Kasumi-1 (cell line): ENCODE data around the gene PLA2G2C.
A peak's percentile ranks its signal among the peaks of the same experiment; 100 is the strongest.

Source experiments
- DNase-seq, 2 experiments: peaks; one replicate each; lab custom pipeline; 2025; lab: John Stamatoyannopoulos, UW

Gene PLA2G2C

DNA sequence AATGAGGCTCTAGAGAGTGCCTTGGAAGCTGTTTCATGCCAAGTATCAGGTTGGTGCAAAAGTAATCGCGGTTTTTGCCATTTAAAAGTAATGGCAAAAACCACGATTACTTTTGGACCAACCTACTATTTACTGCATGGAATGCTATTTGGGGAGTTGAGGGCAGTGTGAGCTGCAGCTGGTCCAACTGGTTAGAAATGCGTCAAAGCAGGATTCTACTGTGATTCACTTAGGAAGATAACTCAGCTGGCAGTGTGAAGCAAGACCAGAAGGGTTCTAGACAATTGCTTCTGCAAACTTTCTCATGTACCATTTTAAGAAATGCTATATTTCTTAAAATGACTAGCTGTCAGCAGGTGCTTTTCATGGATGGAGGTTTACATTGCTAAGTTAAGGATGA lies 21.2 kb upstream of the PLA2G2C start:
- DNase-seq: no peak

DNA sequence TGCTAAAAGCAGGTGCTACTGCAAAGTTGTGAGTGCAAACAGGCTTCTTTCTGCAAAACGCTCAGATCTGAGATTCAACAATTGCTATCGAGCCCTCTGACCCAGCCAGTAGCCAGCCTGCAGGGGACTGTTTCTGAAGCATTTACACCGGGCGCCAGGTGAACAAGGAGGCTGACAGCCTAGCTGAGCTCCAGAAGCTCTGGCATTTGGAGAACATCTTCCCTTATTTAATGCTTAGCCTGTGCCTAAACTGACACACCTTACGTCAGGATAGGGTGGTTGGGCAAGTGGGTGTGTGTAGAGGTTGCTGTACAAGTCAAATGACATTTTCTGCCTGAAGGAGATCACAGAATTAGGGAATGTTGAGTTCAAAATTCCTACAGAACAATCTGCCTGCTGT lies 15.8 kb upstream of the PLA2G2C start:
- DNase-seq: no peak

DNA sequence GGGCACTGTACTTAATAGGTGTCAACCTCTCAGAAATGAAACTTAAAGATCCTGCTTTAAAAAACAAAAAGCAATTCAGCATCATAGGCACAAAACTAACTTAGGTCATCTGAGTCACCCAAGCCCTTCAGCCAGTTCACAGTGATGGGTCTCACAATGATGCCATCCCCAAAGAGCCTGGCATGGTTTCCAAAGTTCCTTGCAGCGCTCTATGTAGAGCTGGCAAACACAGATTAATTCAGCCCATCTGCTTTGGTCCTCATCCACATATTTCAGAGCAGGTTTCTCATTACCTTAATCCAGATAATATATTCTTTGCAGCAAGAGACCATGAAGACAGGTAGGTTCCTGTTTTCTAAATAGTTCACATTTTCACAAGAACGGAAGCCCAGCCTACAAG lies 14.6 kb upstream of the PLA2G2C start:
- DNase-seq: no peak

DNA sequence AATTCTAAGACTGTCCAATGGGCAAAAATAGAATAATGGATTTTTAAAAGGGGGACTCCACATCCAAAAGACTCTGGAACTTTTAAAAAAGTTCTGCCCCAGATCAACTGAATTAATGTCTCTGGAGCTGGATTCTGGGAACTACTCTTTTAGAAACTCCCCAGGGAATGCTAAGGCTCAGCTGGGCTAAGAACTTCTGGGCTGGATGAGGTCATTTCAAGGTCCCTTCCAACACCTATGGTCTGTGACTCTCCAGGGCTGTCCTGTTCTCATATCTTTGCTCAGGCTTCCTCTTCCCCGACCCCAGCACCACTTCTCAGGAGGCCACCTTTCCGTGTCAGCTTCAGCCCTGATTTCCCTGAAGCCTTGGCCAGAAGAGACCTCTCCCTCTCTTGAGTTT lies 13.5 kb upstream of the PLA2G2C start:
- DNase-seq: no peak

DNA sequence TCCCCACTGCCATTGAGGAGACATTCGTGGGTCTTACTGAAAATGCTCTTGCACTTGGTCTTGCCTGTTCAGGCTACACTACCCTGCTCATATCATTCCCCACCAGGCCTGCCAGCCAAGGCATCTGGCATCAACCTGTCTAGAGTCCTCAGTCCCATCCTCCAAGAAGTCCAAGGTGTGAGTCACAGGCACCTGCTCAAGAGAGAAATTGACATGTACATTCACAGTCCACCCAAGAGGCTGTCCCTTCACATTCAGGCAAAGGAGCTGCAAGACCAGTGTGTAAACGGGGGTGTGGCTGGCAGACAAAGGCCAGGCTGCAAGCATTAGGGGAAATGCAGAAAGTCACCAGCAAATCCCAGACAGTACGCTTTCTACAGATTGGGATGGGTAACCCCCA lies 13.1 kb upstream of the PLA2G2C start:
- DNase-seq: no peak

DNA sequence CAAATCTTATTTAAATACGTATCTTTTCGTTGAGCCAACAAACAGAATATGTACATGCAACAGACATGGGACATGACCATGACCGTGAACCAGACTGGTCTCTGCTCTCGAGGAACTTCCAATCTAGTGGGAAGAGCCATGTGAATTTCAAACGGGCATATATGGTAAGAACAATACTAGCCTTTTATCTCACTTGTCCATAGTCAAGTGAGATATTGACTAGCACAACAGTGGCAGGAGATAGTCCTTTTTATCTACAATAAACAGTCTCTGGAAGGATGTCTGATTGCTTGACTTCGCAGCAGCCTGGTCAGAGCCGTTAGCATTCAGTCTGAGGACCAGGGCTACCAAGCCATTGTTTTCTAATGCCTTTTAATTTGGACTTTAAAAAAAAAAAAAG lies 12.6 kb upstream of the PLA2G2C start:
- no peak for DNase-seq

DNA sequence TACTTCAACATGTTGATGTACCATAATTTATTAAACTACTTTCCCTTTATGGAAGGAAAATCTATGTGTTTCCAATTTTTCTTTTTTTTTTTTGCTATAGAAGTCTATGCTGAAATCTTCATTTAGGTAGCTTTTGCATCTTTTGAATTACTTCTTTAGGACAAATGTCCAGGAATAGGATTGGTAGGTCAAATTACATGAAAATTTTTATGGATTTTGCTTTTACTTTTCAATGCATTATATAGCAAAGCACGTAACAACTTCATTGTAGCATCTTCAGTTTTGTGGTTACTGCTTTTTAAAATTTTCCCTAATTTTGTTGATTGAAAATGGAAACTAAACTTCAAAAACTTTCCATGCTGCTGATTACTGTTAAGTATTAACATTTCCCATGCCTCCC lies 12.0 kb upstream of the PLA2G2C start:
- no peak for DNase-seq

DNA sequence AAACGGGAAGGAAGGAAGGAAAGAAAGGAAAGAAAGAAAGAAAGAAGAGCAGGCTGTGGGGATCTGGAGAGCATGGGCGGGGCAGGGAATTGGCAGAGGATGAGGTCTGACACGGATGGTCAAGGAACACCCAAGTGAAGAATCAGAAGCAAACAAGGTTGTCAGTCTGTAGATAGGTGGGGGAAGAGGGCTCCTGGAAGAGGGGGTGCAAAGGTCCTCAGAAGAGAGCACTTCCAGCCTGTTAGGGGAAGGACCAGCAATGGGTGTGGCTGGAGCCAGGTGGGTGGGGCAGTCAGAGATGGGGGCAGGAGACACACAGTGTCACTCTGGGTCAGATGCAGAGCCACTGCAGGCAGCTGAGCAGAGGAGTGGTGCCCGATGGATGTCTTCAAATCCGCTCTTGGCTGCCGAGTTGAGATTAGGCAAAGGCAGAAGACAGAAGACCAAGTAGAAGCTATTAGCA lies 11.0 kb upstream of the PLA2G2C start:
- no peak for DNase-seq

DNA sequence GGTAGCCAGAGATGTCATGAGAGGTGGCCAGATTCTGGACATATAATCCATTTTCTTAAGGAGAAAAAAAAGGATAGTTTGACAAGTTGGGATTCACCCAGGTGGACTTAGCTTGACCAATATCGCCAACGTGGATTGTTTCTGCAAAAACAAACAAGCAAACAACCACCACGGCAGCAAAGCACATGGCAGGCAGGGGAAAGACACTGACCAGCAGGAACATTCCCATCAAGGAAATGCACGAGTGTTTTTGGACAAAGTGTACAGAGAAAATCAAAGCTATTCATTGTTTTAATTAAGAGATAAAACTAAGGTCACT lies 9.1 kb upstream of the PLA2G2C start:
- DNase-seq: no peak

DNA sequence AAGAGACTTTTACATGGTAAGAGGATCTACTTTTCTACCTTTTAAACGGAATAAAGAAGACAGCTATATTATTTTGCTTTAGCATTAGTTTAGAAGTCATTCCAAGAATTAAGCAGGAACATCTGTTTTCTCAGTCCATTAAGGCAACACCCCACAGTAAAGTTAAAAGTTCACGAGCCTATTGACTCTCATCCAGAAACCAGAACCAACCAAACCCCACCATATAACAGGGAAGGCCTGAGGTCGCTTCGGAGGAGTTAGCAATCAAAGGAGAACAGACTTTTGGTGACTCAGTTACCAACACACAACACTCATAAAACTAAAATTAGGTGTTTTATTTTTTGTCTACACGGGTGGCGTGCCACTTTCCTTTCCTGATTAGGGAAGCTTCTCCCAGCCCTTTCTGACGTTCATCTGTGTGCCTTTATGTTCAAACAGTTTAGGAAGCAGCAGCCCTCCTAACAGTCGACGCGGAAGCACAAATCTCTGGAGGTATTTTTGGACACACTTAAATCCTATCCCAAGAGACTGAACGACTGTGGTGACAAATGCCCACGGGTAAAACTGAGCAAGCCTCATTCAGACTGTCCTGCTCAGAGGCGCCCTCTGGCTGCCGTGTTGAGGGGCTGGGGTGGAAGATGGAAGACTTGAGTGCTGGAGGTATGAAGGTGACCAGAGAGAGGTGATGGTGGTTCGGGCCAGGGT lies 8.6 kb upstream of the PLA2G2C start:
- peak; percentile 72 to 73 for DNase-seq

DNA sequence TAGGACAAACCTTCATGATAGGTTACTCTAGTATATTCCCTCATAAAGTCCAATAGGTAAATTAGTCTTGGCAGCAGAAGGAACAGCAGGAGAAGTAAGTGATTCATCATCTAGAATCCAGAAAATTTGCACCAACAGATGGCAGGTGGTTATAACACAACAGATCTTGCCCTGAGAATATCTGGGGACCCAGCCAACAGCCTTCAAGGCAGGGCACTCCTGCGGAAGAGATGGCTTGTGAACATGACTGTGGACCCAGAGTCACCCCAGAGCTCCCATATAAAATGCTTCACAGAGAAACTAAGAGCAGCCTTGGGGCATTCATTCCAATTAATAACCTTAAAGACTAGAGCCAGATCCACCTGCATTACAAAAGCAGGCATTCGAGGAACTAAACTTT lies 7.9 kb upstream of the PLA2G2C start:
- DNase-seq: no peak

DNA sequence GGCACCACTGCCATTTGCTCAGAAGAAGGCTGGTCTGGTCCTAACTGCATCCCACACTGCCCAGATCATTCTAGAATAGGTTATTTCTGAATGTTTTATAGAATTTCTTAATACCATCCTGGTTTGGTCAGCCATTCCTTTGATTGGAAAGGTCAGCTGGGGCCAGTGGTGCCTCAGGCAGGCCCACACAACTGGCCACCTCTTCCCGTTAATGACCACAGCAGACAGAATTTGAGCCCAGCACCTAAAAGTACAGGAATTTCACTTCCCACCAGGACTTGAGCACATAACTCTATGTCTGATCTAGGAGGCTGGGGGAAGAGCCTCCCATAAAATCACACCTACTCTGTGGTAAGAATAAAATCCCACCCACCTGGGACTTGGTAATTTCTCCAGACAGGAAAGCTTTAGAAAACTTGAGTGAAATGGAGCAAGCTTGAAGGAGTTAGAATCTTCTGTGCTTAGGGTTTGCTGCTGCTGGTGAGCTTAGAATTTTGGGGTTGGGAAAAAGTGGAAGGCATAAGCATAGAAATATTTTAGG lies 6.6 kb upstream of the PLA2G2C start:
- DNase-seq: no peak

DNA sequence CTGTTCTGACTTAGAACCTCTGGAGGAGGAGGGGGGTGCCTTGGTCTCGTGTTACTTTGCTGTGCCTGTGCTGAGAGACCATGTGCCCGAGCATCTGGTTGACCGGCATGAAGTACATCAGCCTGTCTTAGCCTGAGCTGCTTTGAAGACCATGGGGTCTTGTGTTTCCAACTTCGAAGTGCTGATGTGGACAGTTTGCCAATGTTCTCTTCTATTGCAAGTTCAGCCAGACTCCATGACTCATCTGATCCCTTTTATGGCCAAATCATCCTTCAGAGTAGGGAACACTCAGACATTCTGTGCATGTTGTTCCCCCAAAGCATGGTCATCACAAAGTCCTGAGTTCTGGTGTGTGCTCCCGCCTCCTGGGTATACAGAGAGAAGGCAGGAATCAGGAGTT lies 6.0 kb upstream of the PLA2G2C start:
- no peak for DNase-seq

DNA sequence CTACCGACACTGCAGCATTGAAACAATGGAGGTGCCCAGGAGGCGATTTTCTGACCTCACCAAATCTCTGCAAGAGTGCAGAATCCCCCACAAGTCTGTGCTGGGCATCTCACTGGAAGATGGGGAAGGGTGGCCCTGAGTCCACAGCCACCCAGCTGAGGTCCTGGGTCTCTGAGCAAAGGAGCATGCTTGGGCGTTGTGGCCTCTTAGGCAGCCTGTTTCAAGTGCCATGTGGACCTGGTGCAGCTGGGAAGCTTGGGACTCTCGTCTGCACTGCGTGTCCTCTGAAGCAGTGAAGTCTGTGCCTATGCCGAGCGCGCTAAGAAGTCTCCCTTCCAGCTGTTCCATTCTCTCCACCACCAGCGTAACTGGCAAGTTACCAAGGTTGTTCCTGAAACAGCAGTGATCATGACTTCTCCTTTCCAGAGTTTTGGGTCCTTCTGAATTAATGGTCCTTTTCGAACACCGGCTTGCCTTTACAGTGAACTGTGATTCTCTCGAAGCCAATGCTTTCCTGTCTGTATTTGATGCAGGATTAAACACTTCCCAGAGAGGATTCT lies 5.0 kb upstream of the PLA2G2C start:
- DNase-seq: peak in 1 of 2 experiments; percentile 1

DNA sequence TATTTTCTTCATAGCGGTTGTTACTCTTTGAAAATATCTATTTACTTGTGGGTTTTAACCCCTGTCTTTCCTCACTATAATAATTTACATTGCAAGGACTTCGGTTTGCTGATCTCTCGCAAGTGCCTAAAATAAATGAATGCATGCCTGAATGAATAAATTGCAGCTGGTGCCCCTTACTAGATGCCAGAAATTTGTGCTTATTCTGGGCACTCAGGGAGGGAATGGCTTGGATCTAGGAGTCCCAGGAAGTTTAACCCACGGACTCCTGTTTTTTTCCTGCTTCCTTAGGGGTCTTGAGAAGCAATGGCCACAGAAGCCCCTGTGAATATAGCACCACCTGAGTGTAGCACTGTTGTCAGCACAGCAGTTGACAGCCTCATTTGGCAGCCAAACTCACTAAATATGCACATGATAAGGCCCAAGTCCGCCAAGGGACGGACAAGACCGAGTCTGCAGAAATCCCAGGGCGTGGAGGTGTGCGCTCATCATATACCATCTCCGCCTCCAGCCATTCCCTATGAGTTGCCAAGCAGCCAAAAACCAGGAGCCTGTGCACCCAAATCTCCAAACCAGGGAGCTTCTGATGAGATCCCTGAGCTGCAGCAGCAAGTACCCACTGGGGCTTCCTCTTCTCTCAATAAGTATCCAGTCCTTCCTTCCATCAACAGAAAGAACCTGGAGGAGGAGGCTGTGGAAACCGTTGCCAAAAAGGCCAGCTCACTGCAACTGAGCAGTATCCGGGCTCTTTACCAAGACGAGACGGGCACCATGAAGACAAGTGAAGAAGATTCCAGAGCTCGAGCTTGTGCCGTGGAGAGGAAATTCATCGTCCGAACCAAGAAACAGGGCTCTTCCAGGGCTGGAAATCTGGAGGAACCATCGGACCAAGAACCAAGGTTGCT lies 4.2 kb upstream of the PLA2G2C start:
- DNase-seq: no peak

DNA sequence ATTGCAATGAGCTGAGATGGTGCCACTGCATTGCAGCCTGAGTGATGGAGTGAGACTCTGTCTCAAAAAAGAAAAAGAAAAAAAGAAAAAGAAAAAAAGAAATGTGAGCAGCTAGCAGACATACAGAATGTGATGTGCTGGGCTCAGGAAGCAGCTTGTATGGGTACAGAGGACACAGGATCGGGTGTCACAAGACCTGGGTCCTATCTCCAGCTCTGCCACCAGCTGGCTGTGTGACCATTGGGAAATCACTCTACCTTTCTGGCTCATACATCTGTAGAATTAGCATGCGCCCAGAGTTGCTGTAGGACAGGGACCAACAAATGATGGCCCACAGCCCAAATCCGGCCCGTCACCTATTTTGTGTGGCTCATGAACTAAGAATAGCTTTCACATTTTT lies 3.3 kb upstream of the PLA2G2C start:
- DNase-seq: no peak

DNA sequence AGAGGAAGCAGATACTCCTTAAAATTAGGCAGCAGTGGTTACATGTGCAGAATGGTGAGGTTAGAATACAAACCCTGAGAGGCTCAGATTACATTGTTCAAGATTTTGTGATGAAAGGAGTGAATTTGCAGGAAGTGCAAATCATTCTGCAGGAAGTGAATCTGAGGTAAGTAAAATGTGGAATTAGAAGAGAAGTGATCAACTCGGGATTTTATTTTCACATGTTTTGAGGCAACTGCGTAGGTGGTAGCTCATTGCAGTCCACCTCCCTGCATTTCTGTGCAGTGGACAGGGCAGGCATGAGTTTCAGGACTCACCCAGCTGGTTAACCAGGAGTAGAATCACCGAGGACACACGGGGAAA lies 2.1 kb upstream of the PLA2G2C start:
- peak; percentile 40 to 48 for DNase-seq

DNA sequence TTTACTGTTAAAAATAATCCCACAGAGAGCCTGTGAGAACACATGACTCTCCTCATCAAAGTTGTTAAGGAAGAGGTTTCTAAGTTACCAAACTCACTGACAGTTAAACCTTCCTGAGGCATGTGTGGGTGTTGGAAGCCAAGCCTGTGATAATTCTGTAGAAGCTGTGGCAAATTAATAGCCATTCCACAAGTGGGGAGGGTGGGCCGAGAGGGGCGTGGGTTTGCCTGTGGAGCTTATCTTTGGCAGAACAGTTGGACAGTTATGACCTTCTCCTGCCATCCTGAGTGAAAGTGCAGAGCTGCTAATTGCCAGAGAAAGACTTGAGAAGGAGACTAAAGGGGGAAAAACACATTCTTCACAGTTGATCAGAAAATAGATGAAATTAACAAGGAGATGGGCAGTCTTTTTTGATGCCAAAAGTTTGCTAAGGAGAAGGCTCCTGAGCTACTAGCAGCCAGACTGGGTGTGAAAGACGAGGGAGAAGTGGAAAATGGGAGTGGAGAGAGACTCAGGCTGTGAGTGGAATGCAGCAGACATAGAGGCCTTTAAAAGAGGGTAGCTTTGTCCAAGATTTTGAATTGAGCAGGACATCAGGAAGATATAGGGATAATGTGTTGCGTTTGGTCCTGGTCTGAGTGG lies 1.6 kb upstream of the PLA2G2C start:
- DNase-seq: peak; percentile 28 to 31

DNA sequence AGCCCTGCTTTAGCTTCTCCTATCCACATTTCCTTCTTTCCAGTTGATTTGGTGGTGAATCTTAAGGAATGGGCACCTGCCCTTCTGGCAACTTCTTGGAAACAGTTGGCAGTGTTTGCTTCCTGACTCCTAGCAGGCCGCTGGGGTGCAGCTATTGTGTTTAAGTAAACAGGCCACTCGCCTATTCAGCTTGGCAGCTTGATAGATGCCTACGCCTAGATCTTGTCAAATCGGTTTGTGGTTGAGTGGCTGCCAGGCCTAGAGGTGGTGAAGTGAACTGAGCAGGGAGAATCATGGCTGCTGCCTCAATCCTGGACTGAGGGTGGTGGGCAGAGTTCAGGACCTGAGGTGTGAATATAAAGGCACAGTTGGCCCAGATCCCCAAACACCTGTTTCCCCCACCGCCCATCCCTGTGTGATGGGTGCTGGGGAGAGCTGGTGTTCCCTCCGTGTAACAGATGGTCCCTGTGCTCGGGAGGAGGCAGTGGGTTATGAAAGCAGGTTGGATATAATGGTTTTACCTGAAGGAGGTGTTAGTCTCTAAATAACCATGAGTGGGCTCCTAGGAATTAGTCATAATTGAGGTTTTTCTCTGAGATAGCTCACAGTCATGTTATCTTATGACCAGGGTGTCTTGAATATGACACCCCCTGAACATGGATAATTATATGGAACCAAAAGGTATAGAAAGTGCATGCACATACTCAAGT lies 940 bp upstream of the PLA2G2C start:
- DNase-seq: no peak

DNA sequence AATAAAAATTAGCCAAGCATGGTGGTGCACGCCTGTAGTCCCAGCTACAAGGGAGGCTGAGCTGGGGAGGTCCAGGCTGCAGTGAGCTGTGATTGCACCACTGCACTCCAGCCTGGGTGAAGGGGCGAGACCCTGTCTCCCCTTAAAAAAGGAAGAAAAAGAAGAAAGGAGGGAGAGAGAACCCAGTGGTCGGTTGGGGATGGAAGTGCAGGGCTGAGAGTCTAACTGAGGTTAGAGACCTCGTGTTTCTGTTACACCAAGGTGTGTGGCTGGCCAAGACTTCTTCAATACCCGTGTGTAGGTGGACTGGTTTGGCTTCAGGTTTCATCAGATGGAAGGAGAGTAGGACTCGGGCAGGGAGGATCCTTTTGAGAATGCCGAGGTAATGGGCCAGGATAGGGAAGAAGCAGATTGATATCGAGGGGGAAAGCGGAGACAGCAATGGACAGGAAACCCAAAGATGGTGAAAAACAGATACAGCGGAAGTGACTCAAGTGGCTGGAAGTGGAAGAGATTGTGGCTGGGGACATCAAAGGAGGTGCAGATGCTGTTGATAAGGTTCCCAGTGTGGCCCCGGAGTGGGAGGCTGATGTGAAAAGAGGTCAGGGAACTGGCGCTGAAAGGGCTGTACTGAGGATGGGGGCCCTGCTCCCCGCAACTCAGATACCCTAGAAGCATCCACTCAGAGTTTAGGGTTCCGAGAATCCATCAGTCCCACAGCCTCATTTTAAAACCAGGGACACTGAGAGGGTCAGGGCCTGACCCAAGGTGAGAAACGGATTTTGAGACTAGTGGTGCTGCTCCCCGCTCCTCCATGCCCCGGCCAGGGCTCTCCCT lies 1.1 kb downstream of the PLA2G2C start:
- peak; percentile 71 to 79 for DNase-seq

DNA sequence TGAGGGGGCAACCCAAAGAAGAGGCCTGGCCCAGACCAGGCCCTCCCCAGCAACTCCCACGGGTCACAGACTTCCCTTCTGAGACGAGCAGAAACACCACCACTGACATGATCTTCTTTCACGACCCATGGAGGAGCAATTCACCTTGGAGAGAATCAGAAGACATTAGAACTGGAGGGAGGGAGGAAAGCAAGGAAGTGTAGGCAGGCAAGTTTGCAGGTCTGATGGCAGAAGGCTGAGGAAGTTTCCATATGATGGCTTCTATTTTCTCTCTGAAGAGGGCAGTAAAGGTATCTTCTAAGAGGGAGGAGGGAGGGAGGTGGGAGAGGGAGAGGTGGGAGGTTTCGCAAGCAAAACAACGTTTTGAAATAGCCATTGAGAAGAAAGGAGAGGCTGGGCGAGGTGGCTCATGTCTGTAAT lies 1.8 kb downstream of the PLA2G2C start:
- no peak for DNase-seq
